AG09309 (cell line): ENCODE measurements around the gene PRRT4.

Source experiments
- DNase-seq: peaks from one replicate; pipeline ENCODE4 v3.0.0-alpha.2; 2010; ENCODE audit warnings: low read depth
- H3K4me3 ChIP-seq: 2 replicates; pipeline ENCODE4 v1.5.1; 2011; ENCODE audit warnings: mild to moderate bottlenecking, low read depth, low read length, moderate library complexity; ENCODE audit not compliant: control insufficient read depth
- TF ChIP-seq, protein P1 (sequence below): IDR thresholded peaks from 2 replicates; pipeline ENCODE4 v1.5.1; 2011; ENCODE audit warnings: mild to moderate bottlenecking, low read depth, low read length, inconsistent platforms; ENCODE audit not compliant: insufficient read depth, control insufficient read depth; ENCODE audit errors: missing control alignments

The PRRT4 gene

DNA sequence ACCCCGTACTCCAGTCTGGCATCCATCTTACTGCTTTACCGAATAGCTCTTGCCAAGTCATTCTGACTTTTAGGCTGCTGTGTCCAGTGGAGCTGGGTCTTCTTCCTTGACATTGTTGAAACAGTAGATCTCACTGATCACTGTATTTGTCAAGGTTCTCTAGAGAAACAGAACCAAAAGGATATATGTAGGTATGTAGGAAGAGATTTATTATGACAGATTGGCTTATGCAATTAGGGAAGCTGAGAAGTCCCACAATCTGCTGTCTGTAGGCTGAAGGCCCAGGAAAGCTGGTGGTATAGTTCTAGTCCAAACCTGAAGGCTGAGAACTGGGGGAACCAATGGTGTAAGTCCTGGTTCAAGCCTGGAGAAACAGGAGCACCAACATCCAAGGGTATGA is 12.1 kb upstream of the PRRT4 start:
- H3K4me3 ChIP-seq = no peak overlapping the region
- TF ChIP-seq, protein P1, sequence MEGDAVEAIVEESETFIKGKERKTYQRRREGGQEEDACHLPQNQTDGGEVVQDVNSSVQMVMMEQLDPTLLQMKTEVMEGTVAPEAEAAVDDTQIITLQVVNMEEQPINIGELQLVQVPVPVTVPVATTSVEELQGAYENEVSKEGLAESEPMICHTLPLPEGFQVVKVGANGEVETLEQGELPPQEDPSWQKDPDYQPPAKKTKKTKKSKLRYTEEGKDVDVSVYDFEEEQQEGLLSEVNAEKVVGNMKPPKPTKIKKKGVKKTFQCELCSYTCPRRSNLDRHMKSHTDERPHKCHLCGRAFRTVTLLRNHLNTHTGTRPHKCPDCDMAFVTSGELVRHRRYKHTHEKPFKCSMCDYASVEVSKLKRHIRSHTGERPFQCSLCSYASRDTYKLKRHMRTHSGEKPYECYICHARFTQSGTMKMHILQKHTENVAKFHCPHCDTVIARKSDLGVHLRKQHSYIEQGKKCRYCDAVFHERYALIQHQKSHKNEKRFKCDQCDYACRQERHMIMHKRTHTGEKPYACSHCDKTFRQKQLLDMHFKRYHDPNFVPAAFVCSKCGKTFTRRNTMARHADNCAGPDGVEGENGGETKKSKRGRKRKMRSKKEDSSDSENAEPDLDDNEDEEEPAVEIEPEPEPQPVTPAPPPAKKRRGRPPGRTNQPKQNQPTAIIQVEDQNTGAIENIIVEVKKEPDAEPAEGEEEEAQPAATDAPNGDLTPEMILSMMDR = no peak
- no peak for DNase-seq

DNA sequence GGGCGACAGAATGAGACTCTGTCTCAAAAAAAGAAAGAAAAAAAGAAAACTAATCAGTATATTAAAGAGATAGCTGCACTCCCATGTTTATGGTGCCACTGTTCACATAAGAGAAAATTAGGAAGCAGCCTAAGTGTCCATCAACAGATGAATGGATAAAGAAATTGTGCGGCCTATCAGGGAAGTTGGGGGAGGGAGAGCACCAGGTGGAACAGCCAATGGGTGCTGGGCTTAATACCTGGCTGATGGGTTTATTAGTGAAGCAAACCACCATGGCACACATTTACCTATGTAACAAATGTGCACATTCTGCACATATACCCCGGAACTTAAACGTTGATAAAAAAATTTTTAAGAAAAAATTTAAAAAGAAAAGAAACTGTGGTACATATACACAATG is 9.0 kb upstream of the PRRT4 start:
- no peak for DNase-seq
- TF ChIP-seq, protein P1 = no peak
- H3K4me3 ChIP-seq = no peak overlapping the region

DNA sequence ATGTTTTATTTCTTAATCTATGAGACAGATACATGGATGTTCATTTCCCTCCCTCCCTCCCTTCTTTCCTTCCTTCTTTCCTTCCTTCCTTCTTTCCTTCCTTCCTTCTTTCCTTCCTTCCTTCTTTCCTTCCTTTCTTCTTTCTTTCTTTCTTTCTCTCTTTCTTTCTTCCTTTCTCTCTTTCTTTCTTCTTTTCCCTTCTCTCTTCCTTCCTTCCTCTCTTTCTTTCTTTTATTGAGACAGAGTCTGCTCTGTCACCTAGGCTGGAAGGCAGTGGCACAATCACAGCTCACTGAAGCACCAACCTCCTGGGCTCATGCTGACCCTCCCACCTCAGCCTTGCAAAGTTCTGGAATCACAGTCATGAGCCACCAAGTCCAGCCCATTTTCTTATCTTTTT is 5.5 kb upstream of the PRRT4 start:
- TF ChIP-seq, protein P1 = no peak
- no peak overlapping the region for H3K4me3 ChIP-seq
- no peak for DNase-seq

DNA sequence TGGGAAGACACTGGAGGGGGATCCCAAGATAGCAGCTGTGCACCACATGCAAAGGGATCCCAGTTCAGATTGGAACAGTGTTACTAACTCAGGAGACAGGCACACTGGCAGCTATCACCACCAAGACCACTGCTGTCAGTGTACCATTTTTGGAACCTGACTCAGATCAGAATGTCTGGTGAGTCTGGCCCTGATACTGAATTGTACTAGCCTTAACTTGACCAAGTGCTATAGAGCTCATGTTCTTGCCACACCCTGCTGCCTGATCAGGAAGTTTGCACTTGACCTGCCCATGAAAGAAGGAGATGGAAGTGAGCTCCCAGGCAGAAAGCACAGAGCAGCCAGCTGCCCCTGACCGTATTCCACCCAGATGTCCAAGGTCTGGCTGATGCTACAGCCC is 4.8 kb upstream of the PRRT4 start:
- TF ChIP-seq, protein P1 = no peak
- H3K4me3 ChIP-seq = no peak overlapping the region
- no peak for DNase-seq

DNA sequence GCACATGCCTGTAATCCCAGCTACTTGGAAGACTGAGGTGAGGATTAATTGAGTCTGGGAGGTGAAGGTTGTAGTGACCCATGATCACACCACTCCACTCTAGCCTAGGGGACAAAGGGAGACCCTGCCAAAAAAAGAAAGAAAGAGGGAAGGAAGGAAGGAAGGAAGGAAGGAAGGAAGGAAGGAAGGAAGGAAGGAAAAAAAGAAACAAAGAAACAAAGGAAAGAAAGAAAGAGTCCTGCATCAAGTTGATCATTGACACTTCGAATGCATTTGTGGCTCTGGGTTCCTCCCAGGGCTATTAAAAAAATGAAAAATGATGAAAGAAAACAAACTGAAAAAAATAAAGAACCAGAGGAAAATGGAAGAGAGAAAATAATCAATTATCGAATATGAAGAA is 3.9 kb upstream of the PRRT4 start:
- no peak for DNase-seq
- TF ChIP-seq, protein P1 = no peak
- no peak overlapping the region for H3K4me3 ChIP-seq

DNA sequence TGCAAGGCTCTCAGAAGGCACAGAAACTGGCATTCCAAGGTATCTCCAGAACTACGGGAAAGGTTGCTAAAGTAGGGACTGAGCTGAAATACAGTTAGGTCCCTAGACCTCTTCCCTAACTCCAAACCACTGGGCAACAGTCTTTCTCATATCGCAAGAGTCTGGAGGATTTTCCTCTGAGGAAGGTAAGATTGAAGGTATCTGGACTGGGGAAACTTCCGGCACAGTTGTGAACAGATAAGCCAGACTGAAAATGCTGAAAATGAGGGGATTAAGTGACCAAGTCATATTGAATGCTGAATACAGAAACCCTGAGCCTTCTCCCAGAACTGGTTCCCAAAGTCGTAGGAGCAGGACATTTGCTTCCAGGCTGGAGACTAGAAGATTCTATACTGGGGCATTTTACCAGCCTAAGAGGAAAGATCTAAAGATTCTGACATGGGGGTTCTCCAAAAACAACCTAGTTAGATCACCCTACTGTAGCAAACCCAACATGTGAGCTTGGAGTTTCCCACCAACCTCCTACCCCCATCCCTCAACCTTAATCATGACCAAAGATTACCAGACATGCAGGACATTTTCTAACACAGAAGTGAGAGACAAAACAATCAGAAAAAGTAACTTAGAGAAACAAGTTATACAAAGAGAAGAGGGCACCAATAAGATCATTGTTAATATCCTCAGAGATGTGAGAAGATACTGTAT is 2.8 kb upstream of the PRRT4 start:
- DNase-seq = no peak

More for the DNA sequence above, 2.8 kb upstream of the PRRT4 start:
- TF ChIP-seq, protein P1 = no peak
- no peak overlapping the region for H3K4me3 ChIP-seq
